GM18499 (cell line): Measurements from ENCODE around the gene CDHR5.

Experiments used
- ATAC-seq: cut with Tn5 transposase; IDR thresholded peaks from one replicate; pipeline ENCODE4 v1.9.1; 2021; ENCODE audit warnings: moderate number of reproducible peaks; ENCODE audit not compliant: insufficient read depth, unreplicated experiment

Gene CDHR5

GRCh38 chr11:645536-645935 is 20.8 kb upstream of the CDHR5 start:
- ATAC-seq: no peak

GRCh38 chr11:643849-644738 is 19.3 kb upstream of the CDHR5 start:
- no peak for ATAC-seq

DNA sequence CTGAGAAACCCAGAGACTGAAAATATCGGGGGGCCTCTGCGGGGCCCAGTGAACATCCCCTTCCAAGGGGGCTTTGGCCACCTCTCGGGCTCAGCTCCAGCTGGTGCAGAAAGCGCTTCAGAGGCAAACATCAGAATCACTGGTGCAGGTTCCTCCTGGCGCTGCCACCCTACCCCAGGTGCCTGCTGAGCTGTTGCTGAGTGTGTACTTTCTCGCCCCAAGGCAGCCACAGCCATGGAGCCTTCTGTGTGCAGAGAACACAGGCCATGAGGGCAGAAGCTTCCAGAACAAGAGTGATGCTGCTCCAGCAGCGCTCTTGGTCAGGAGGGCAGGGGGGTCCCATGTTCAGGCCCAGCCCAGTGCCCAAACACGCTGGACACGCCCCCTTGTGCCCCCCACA is 18.6 kb upstream of the CDHR5 start:
- no peak for ATAC-seq

DNA sequence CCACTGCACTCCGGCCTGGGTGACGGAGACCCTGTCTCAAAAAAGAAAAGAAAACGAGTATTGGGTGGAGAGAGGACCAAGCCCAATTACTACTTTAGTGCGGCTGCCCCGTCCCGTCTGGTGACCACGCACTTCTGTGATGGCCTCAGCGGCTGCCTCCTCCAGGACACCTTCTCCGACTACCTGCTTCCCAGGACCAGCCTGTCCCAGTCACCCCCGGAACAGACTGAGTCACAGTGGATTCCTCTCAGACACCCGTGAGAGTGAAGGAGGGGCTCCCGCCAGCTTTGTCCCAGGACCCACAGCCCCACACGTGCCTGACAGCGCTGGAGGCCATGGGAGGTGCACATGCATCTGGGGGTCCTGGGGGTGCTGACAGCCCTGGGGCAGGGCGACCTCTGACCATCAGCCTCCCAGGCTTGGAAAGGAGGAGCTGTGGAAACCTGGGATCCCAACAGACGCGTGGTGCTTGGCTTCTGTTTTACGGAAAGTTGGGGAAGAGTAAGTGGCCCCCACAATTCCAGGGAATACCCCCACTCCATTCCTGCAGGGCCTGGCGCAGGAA is 17.1 kb upstream of the CDHR5 start:
- ATAC-seq: no peak

- no peak for ATAC-seq
Observed at GRCh38 chr11:640021-640706, 15.4 kb upstream of the CDHR5 start.

- no peak for ATAC-seq
Observed at GRCh38 chr11:639332-639955, 14.7 kb upstream of the CDHR5 start.

DNA sequence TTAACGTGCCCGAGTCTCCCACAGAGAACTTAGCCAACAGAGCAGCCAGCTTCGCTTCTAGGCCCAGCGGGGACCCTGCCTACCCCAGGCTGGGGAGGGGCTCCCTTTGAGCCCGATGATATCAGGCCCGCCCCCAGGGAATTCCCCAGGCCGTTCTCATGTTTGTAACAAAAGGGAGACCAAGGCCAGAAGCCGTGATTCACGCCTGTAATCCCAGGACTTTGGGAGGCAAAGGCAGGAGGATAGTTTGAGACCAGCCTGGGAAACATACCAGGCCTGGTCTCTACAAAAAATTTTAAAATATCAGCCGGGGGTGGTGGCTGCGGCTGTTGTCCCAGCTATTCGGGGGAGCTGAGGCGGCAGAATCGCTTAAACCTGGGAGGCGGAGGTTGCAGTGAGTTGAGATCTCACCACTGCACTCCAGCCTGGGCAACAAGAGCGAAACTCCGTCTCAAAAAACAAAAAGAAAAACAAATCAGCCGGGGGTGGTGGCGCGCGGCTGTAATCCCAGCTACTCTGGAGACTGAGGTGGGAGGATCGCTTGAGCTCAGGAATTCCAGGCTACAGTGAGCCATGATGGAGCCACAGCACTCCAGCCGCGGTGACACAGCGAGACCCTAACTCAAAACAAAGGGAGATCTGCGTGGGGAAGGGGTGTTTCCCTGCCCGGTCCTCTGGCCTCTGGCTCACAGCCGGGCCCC is 14.0 kb upstream of the CDHR5 start:
- no peak for ATAC-seq

- ATAC-seq: no peak
Observed at GRCh38 chr11:637593-638521, 13.1 kb upstream of the CDHR5 start.

GRCh38 chr11:637333-637592 is 12.5 kb upstream of the CDHR5 start:
- ATAC-seq: no peak

GRCh38 chr11:636511-637332 is 12.0 kb upstream of the CDHR5 start, which contains the start of gene DRD4:
Gene DRD4 (plus strand): TSS chr11:637269. CDS start chr11:637305, 36 bp downstream.
- ATAC-seq: no peak

DNA sequence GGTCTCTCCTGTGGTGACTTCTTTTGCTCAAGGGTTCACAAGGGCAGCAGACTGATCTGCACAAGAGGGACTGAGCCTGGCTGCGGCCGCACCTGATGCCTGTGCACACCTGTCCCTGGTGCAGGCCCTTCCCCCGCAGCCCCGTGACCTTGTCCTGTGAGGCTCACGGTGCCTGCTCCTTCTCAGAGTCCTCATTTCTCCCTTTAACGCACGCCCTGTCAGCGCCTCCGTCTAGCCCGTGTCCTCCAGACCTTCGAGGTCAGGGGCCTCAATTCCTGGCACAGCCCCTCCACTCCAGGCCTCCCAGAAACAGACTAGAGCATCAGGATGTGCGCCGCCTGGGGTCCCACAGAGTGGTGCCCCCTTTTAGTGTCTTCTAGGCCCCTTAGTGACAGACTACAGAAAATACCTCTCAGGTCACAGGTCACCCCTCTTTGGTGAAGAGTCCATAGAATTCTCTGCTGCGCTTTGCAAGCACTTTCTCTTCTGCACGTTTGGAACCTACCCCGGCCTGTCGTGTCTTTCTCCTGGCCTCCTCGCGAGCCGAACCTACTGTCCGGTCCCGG is 11.3 kb upstream of the CDHR5 start:
- no peak for ATAC-seq

DNA sequence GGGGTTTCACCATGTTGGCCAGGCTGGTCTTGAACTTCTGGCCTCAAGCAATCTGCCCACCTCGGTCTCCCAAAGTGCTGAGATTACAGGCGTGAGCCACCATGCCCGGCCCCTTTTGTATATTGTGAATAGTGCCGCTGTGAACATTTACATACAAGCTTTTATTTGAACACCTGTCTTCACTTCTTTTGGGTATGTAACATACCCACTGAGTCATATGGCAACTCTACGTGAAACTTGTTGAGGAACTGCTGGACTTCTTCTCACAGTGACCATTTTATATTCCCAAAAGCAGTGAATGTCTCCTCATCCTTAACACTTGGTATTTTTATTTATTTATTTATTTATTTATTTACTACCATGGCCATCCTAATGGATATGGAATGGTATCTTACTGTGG is 6.1 kb upstream of the CDHR5 start:
- ATAC-seq: no peak

DNA sequence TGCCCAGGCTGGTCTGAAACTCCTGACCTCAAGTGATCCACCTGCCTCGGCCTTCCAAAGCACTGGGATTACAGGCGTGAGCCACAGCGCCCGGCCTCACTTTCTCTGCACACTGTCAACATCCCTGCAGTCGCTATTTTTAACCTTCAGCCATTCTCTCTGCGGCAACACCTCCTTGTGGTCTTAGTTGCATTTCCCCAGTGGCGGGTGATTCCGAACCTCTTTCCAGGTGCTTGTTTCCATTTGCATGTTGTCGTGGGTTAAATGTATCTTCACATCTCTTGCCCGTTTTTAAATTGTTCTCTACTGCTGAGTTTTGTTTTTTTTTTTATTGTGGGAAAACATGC is 4.5 kb upstream of the CDHR5 start:
- ATAC-seq: no peak

- ATAC-seq: no peak
Observed at GRCh38 chr11:628056-628455, 3.3 kb upstream of the CDHR5 start.

- no peak for ATAC-seq
Observed at GRCh38 chr11:627308-627576, 2.5 kb upstream of the CDHR5 start.

DNA sequence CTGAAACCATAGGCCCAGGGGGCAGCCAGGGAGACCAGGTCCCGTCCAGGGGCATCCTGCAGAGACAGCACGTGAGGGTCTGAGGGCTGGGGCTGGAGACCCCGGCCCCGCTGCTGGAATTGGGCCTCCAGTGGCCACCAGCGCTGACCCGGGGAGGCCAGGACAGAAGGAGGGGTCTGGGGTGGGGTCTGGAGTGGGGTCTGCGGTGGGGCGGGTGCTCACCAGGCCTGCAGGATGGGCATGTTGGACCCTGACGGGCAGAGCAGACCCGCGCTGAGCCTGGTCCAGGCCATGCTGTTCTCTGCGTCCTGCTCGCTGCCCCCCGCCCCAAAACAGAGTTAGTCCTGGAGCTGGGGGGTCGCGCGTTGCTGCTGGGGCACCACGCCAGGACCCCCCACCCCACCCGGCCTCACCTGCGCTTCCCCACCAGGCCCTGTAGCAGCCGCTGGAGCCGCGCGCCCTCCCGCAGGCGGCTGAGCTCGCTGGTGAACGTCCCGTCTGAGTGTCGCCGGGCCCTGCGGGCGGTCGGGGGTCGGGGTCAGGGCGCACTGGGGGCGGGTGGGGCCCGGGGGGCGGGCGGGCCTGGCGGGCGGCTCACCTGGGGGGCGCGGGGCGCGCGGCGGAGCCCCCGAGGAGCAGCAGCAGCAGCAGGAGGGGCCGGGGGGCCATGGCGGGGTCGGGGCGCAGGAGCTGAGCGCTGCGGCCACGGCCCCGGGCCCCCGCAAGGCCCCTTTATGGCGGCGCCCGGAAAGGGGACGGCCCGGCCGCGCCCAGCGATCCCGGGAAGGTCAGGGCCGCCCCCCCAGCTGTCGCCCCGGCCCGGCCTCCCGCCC is 1.9 kb upstream of the CDHR5 start, which contains the start of gene SCT:
Gene SCT, minus strand, starts transcription at position 707 of the 833 bp plus-strand sequence. Its CDS starts 38 bp downstream, at position 669.
- ATAC-seq: no peak

DNA sequence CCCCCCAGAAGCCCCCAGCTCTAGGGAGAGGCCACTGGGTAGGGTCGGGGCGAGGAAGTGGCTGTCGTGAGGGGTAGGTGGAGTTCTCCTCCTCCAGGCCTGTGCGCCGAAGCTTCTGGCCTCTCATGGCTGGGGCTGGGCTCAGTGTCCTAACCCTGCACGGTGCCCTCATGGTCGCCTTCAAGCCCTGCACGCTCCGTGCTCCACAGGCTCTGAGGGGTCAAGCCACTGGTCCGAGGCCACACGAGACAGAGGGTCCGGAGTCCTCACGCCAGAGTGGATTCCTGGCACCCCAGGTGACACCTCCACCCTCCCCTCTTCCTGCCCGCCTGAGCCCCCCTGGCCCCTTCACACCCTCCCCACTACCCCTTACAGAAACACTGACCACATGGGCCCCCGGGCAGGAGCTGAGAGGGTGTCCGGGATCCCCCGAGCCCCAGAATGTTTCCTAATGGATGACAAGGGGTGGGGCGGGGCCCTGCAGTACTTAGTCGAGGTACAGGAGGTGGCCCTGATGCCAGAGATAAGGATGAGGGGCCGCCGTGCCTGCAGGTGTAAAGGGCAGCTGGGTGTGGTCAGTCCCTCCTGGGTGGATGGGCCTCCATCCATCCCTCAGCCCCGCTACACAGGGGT is 997 bp upstream of the CDHR5 start:
- no peak for ATAC-seq
